OCI-LY3 (cell line): ENCODE data around the gene SLC37A1.

Experiments
- H2AFZ ChIP-seq: fragments of 200-600, 300-600 bp; shearing (Covaris generic); 2 replicates; pipeline ENCODE4 v1.6.0; 2014; ENCODE audit warnings: antibody characterized with exemption, low read depth, low read length
- H3K27ac ChIP-seq: fragments of 200-600, 300-600 bp; sonication (generic); 2 replicates; pipeline ENCODE4 v1.5.1; 2014; ENCODE audit warnings: mild to moderate bottlenecking, low read length, moderate library complexity, mixed read lengths
- H3K27me3 ChIP-seq: fragments of 200-600, 300-600 bp; sonication (generic); 2 replicates; pipeline ENCODE4 v1.6.1; 2014; ENCODE audit warnings: low read depth, low read length, mixed read lengths
- H3K36me3 ChIP-seq: fragments of 200-600, 300-600 bp; sonication (generic); replicated peaks from 2 replicates; pipeline ENCODE3; 2014; ENCODE audit warnings: low read depth, low read length, mixed read lengths
- H3K4me1 ChIP-seq: fragments of 300-600, 200-600 bp; sonication (generic); 2 replicates; pipeline ENCODE4 v1.6.1; 2014; ENCODE audit warnings: low read length, mixed read lengths
- H3K4me2 ChIP-seq: fragments of 200-600, 300-600 bp; sonication (generic); 2 replicates; pipeline ENCODE4 v1.6.1; 2014; ENCODE audit warnings: low read length, mixed read lengths
- H3K4me3 ChIP-seq: fragments of 300-600, 200-600 bp; sonication (generic); 2 replicates; pipeline ENCODE4 v1.5.1; 2014; ENCODE audit warnings: antibody characterized with exemption, mild to moderate bottlenecking, low read length, moderate library complexity
- H3K79me2 ChIP-seq: fragments of 300-600, 200-600 bp; shearing (Covaris generic); 2 replicates; pipeline ENCODE4 v1.6.1; 2014; ENCODE audit warnings: mild to moderate bottlenecking, low read length, mixed read lengths
- H3K9ac ChIP-seq: fragments of 300-600, 200-600 bp; shearing (Covaris generic); 2 replicates; pipeline ENCODE4 v1.6.0; 2014; ENCODE audit warnings: mild to moderate bottlenecking, low read length, moderate library complexity
- H3K9me3 ChIP-seq: fragments of 200-600, 300-600 bp; shearing (Covaris generic); 2 replicates; pipeline ENCODE4 v1.6.1; 2014; ENCODE audit warnings: low read length, mixed read lengths; ENCODE audit not compliant: insufficient read depth
- H4K20me1 ChIP-seq: fragments of 200-600, 300-600 bp; sonication (generic); 2 replicates; pipeline ENCODE4 v1.6.1; 2016; ENCODE audit warnings: low read length, mixed read lengths; ENCODE audit not compliant: insufficient read depth
- CTCF ChIP-seq: fragments of 200-600, 300-600 bp; sonication (generic); IDR thresholded peaks from 2 replicates; pipeline ENCODE4 v1.5.1; 2014; ENCODE audit warnings: antibody characterized with exemption, low read length, low read depth
- EZH2phosphoT487 ChIP-seq: fragments of 200-600 bp; shearing (Covaris generic); IDR thresholded peaks from 2 replicates; pipeline ENCODE4 v1.6.1; 2018; ENCODE audit warnings: antibody characterized with exemption, mixed run types, low read depth

Gene SLC37A1

GRCh38 chr21:42486072-42486471 is 27.6 kb upstream of the SLC37A1 start:
- no peaks in the 10 kb centered on the region for H3K79me2 ChIP-seq
- no peak overlapping the region for H3K4me3 ChIP-seq
- no peaks in the 10 kb centered on the region for H3K9me3 ChIP-seq
- no peak overlapping the region for H3K27ac ChIP-seq
- H4K20me1 ChIP-seq, result no peaks in the 10 kb centered on the region
- H3K36me3 ChIP-seq, result no peaks in the 10 kb centered on the region
- H3K4me1 ChIP-seq, result no peaks in the 10 kb centered on the region
- no peak overlapping the region for H2AFZ ChIP-seq
- H3K9ac ChIP-seq, result no peak overlapping the region
- no peak overlapping the region for H3K4me2 ChIP-seq
- no peak for TF ChIP-seq CTCF
- TF ChIP-seq EZH2phosphoT487, result no peak
- no peaks in the 10 kb centered on the region for H3K27me3 ChIP-seq

GRCh38 chr21:42486531-42486930 is 27.1 kb upstream of the SLC37A1 start:
- Histone ChIP-seq H4K20me1 (no peaks in the 10 kb centered on the region), H3K27me3 (no peaks in the 10 kb centered on the region), H3K36me3 (no peaks in the 10 kb centered on the region), H2AFZ (no peak overlapping the region), H3K4me3 (no peak overlapping the region), H3K27ac (no peak overlapping the region), H3K4me2 (no peak overlapping the region), H3K9ac (no peak overlapping the region), H3K79me2 (no peaks in the 10 kb centered on the region), H3K4me1 (no peaks in the 10 kb centered on the region), H3K9me3 (no peaks in the 10 kb centered on the region)
- TF ChIP-seq EZH2phosphoT487, result no peak
- TF ChIP-seq CTCF, result no peak

- Histone ChIP-seq H3K27me3 (no peaks in the 10 kb centered on the region), H3K4me2 (no peak overlapping the region), H3K4me3 (no peak overlapping the region), H2AFZ (no peak overlapping the region), H4K20me1 (no peaks in the 10 kb centered on the region), H3K4me1 (no peaks in the 10 kb centered on the region), H3K79me2 (no peaks in the 10 kb centered on the region), H3K9ac (no peak overlapping the region), H3K27ac (no peak overlapping the region), H3K36me3 (no peaks in the 10 kb centered on the region), H3K9me3 (no peaks in the 10 kb centered on the region)
- no peak for TF ChIP-seq EZH2phosphoT487
- TF ChIP-seq CTCF, result no peak
Measured at GRCh38 chr21:42489006-42489563, 24.6 kb upstream of the SLC37A1 start.

- TF ChIP-seq EZH2phosphoT487 (no peak), CTCF (no peak)
- H3K4me1 ChIP-seq, result no peaks in the 10 kb centered on the region
- H3K4me3 ChIP-seq, result no peak overlapping the region
- no peak overlapping the region for H3K9ac ChIP-seq
- H4K20me1 ChIP-seq, result no peaks in the 10 kb centered on the region
- no peaks in the 10 kb centered on the region for H3K79me2 ChIP-seq
- no peak overlapping the region for H2AFZ ChIP-seq
- H3K36me3 ChIP-seq, result no peaks in the 10 kb centered on the region
- H3K4me2 ChIP-seq, result no peak overlapping the region
- no peaks in the 10 kb centered on the region for H3K27me3 ChIP-seq
- H3K9me3 ChIP-seq, result no peaks in the 10 kb centered on the region
- H3K27ac ChIP-seq, result no peak overlapping the region
Measured at GRCh38 chr21:42489991-42490390, 23.7 kb upstream of the SLC37A1 start.
